SK-N-SH treated with all-trans-retinoic acid at 6 μM for 48 hours (cell line): ENCODE data around the gene KRT80.

Experiments
- ATAC-seq: fragments of 200-7000 bp; cut with Tn5 transposase; 3 replicates; pipeline ENCODE4 v1.9.1; 2020; ENCODE audit warnings: mild to moderate bottlenecking, moderate library complexity
- BACH2 ChIP-seq: fragments of 250-450 bp; sonication (Bioruptor Pico); IDR thresholded peaks from 2 replicates; pipeline ENCODE4 v1.9.0; 2021; ENCODE audit warnings: mild to moderate bottlenecking, borderline replicate concordance
- CREB5 ChIP-seq: fragments of 250-450 bp; sonication (Bioruptor Pico); IDR thresholded peaks from 2 replicates; pipeline ENCODE4 v1.5.1; 2020; ENCODE audit warnings: low read depth, mild to moderate bottlenecking, moderate library complexity
- ESRRG ChIP-seq: fragments of 250-450 bp; sonication (Bioruptor Pico); IDR thresholded peaks from 2 replicates; pipeline ENCODE4 v1.6.1; 2021; ENCODE audit warnings: mild to moderate bottlenecking
- GLIS3 ChIP-seq: fragments of 250-450 bp; sonication (Bioruptor Pico); IDR thresholded peaks from 2 replicates; pipeline ENCODE4 v1.5.0; 2020; ENCODE audit warnings: mild to moderate bottlenecking, moderate library complexity
- ISL1 ChIP-seq: fragments of 250-450 bp; sonication (Bioruptor Pico); IDR thresholded peaks from 2 replicates; pipeline ENCODE4 v2.1.2; 2022; ENCODE audit warnings: mild to moderate bottlenecking, moderate library complexity
- OSR1 ChIP-seq: fragments of 250-450 bp; sonication (Bioruptor Pico); IDR thresholded peaks from 2 replicates; pipeline ENCODE4 v1.8.0; 2022; ENCODE audit warnings: moderate library complexity, mild to moderate bottlenecking, inconsistent platforms
- PATZ1 ChIP-seq: fragments of 250-450 bp; sonication (Bioruptor Pico); IDR thresholded peaks from 2 replicates; pipeline ENCODE4 v1.8.0; 2020; ENCODE audit warnings: mild to moderate bottlenecking, moderate library complexity, borderline replicate concordance
- POU6F1 ChIP-seq: fragments of 250-450 bp; sonication (Bioruptor Pico); IDR thresholded peaks from 2 replicates; pipeline ENCODE4 v1.8.0; 2021; ENCODE audit warnings: low read depth, mild to moderate bottlenecking, moderate library complexity, borderline replicate concordance
- PPARA ChIP-seq: fragments of 250-450 bp; sonication (Bioruptor Pico); IDR thresholded peaks from 2 replicates; pipeline ENCODE4 v1.5.0; 2020; ENCODE audit warnings: mild to moderate bottlenecking, borderline replicate concordance
- RARB ChIP-seq: fragments of 250-450 bp; sonication (Bioruptor Pico); IDR thresholded peaks from 2 replicates; pipeline ENCODE4 v1.8.0; 2021; ENCODE audit warnings: mild to moderate bottlenecking, moderate library complexity
- SNAI2 ChIP-seq: fragments of 250-450 bp; sonication (Bioruptor Pico); IDR thresholded peaks from 2 replicates; pipeline ENCODE4 v1.5.0; 2020; ENCODE audit warnings: mild to moderate bottlenecking, moderate library complexity
- TCF4 ChIP-seq: fragments of 250-450 bp; sonication (Bioruptor Pico); IDR thresholded peaks from 2 replicates; pipeline ENCODE4 v1.8.0; 2021; ENCODE audit warnings: mild to moderate bottlenecking, moderate library complexity, borderline replicate concordance
- TOX ChIP-seq: fragments of 250-450 bp; sonication (Bioruptor Pico); IDR thresholded peaks from 2 replicates; pipeline ENCODE4 v1.8.0; 2021; ENCODE audit warnings: mild to moderate bottlenecking, moderate library complexity, borderline replicate concordance
- TSHZ2 ChIP-seq: fragments of 250-450 bp; sonication (Bioruptor Pico); IDR thresholded peaks from 2 replicates; pipeline ENCODE4 v1.5.0; 2020; ENCODE audit warnings: mild to moderate bottlenecking, moderate library complexity
- ZC3H10 ChIP-seq: fragments of 250-450 bp; sonication (Bioruptor Pico); IDR thresholded peaks from 2 replicates; pipeline ENCODE4 v1.5.1; 2021; ENCODE audit warnings: mild to moderate bottlenecking, moderate library complexity
- ZFP3 ChIP-seq: fragments of 250-450 bp; sonication (Bioruptor Pico); IDR thresholded peaks from 2 replicates; pipeline ENCODE4 v1.5.0; 2020; ENCODE audit warnings: mild to moderate bottlenecking, moderate library complexity
- ZFP30 ChIP-seq: fragments of 450-650 bp; formaldehyde crosslinking; IDR thresholded peaks from 2 replicates; pipeline ENCODE4 v1.5.0; 2022; ENCODE audit warnings: mild to moderate bottlenecking, moderate library complexity
- ZNF565 ChIP-seq: fragments of 450-650 bp; formaldehyde crosslinking; conservative IDR thresholded peaks from 2 replicates; pipeline ENCODE4 v1.5.0; 2020; ENCODE audit warnings: low read depth, mild to moderate bottlenecking, moderate library complexity
- ZNF70 ChIP-seq: fragments of 450-650 bp; formaldehyde crosslinking; IDR thresholded peaks from 2 replicates; pipeline ENCODE4 v1.5.0; 2020; ENCODE audit warnings: mild to moderate bottlenecking, moderate library complexity
- ZNF8 ChIP-seq: fragments of 450-650 bp; formaldehyde crosslinking; IDR thresholded peaks from 2 replicates; pipeline ENCODE4 v1.5.0; 2020; ENCODE audit warnings: mild to moderate bottlenecking, moderate library complexity

The KRT80 gene

GRCh38 chr12:52151837-52152783, 39.7 kb downstream of the KRT80 start:
- TF ChIP-seq TSHZ2 (CRISPR knock-in tag) (no peak), ZFP30 (no peak), ISL1 (no peak), ZNF8 (CRISPR knock-in tag) (no peak), PPARA (CRISPR knock-in tag) (no peak), TCF4 (CRISPR knock-in tag) (no peak), SNAI2 (no peak), TOX (CRISPR knock-in tag) (no peak)
- ATAC-seq, result peak; percentile 49

GRCh38 chr12:52151153-52151836, 40.5 kb downstream of the KRT80 start:
- ATAC-seq, result no peak
- TF ChIP-seq RARB (CRISPR knock-in tag), result no peak
- no peak for TF ChIP-seq PATZ1 (CRISPR knock-in tag)
- TF ChIP-seq PPARA (CRISPR knock-in tag), result no peak
- TF ChIP-seq BACH2, result no peak
- TF ChIP-seq SNAI2, result no peak
- no peak for TF ChIP-seq ZFP3 (CRISPR knock-in tag)

- ATAC-seq, result no peak
- TF ChIP-seq TOX (CRISPR knock-in tag) (no peak), GLIS3 (CRISPR knock-in tag) (no peak), OSR1 (CRISPR knock-in tag) (no peak), ESRRG (no peak), ZNF70 (CRISPR knock-in tag) (no peak), ZNF8 (CRISPR knock-in tag) (no peak), ZC3H10 (no peak), POU6F1 (CRISPR knock-in tag) (no peak)
- TF ChIP-seq, all 23 proteins: peak for 0
Measured at GRCh38 chr12:52149651-52150241, 42.1 kb downstream of the KRT80 start.

- ATAC-seq, result no peak
- TF ChIP-seq GLIS3 (CRISPR knock-in tag) (no peak), ZC3H10 (no peak), ZNF8 (CRISPR knock-in tag) (no peak), ZNF565 (CRISPR knock-in tag) (no peak), CREB5 (CRISPR knock-in tag) (no peak), TSHZ2 (CRISPR knock-in tag) (no peak), ESRRG (no peak), RARB (CRISPR knock-in tag) (no peak), TCF4 (CRISPR knock-in tag) (no peak), PATZ1 (CRISPR knock-in tag) (no peak)
Measured at GRCh38 chr12:52149182-52149641, 42.6 kb downstream of the KRT80 start.
